Karpas-422 (cell line): ENCODE results near the gene STXBP6. TPM values are rescaled to one million over a fixed set of nuclear protein-coding genes. Genes with fewer than 3 reads are reported as not detected.

ENCODE experiments used
- DNase-seq: peaks from one replicate; pipeline ENCODE4 v3.0.0-alpha.2; 2015
- H2AFZ ChIP-seq: fragments of 200-600 bp; sonication (generic); 2 replicates; pipeline ENCODE4 v1.6.1; 2014; ENCODE audit warnings: antibody characterized with exemption, low read length, mixed read lengths
- H3K27ac ChIP-seq: fragments of 200-600 bp; sonication (generic); 2 replicates; pipeline ENCODE4 v1.5.1; 2014; ENCODE audit warnings: mild to moderate bottlenecking, low read length, moderate library complexity
- H3K27me3 ChIP-seq: fragments of 200-600 bp; sonication (generic); 2 replicates; pipeline ENCODE4 v1.6.1; 2014; ENCODE audit warnings: low read length, mixed read lengths
- H3K36me3 ChIP-seq: fragments of 200-600 bp; sonication (generic); 2 replicates; pipeline ENCODE4 v1.6.1; 2014; ENCODE audit warnings: low read length, mixed read lengths; ENCODE audit not compliant: insufficient read depth
- H3K4me1 ChIP-seq: fragments of 200-600 bp; sonication (generic); 2 replicates; pipeline ENCODE4 v1.6.1; 2014; ENCODE audit warnings: mild to moderate bottlenecking, low read length, mixed read lengths
- H3K4me2 ChIP-seq: fragments of 200-600 bp; sonication (generic); 2 replicates; pipeline ENCODE4 v1.6.1; 2014; ENCODE audit warnings: low read length, low read depth, mild to moderate bottlenecking; ENCODE audit not compliant: poor library complexity, severe bottlenecking
- H3K4me3 ChIP-seq: fragments of 200-600 bp; sonication (generic); 2 replicates; pipeline ENCODE4 v1.5.1; 2014; ENCODE audit warnings: mild to moderate bottlenecking, antibody characterized with exemption, low read length, mixed read lengths
- H3K79me2 ChIP-seq: fragments of 200-600 bp; sonication (generic); 2 replicates; pipeline ENCODE4 v1.6.1; 2014; ENCODE audit warnings: mild to moderate bottlenecking, low read length, mixed read lengths
- H3K9ac ChIP-seq: fragments of 200-600 bp; sonication (generic); 2 replicates; pipeline ENCODE4 v1.6.0; 2014; ENCODE audit warnings: low read length
- H3K9me2 ChIP-seq: fragments of 200-600 bp; sonication (generic), shearing (Covaris generic); replicated peaks from 2 replicates; pipeline ENCODE4 v1.6.0; 2014; ENCODE audit warnings: mild to moderate bottlenecking, low read length, moderate library complexity; ENCODE audit not compliant: insufficient read depth
- H3K9me3 ChIP-seq: fragments of 300-700, 200-600 bp; sonication (generic); 2 replicates; pipeline ENCODE4 v1.6.1; 2014; ENCODE audit warnings: low read length, mixed read lengths
- H4K20me1 ChIP-seq: fragments of 200-600 bp; sonication (generic); 2 replicates; pipeline ENCODE4 v1.6.1; 2014; ENCODE audit warnings: mild to moderate bottlenecking, antibody characterized with exemption, low read length, low read depth; ENCODE audit not compliant: insufficient read depth
- total RNA-seq: library from RNA; depleted of rRNA; stranded (reverse); fragments of >200 nt; shearing (Covaris generic); gene quantifications from 2 replicates; pipeline ENCODE4 v1.2.3, GENCODE V29; 2014; ENCODE audit warnings: low replicate concordance

Gene STXBP6
- total RNA-seq, 1 experiment from 2014 or later: 1.3 TPM

- Histone ChIP-seq H3K9ac (no peak overlapping the region), H2AFZ (no peak overlapping the region), H4K20me1 (no peaks in the 10 kb centered on the region), H3K27ac (no peak overlapping the region), H3K9me2 (no peaks in the 10 kb centered on the region), H3K4me2 (no peak overlapping the region), H3K36me3 (no peaks in the 10 kb centered on the region), H3K9me3 (no peaks in the 10 kb centered on the region; the same call in 1 of the 2 replicates), H3K4me1 (no peaks in the 10 kb centered on the region), H3K79me2 (no peaks in the 10 kb centered on the region), H3K27me3 (no peaks in the 10 kb centered on the region), H3K4me3 (no peak overlapping the region)
- DNase-seq: no peak
These were observed 168.6 kb downstream of the STXBP6 start for GRCh38 chr14:24881116-24881893.

GRCh38 chr14:24880689-24881088 lies 169.3 kb downstream of the STXBP6 start:
- Histone ChIP-seq H3K4me1 (no peaks in the 10 kb centered on the region), H3K4me3 (no peak overlapping the region), H3K27me3 (no peaks in the 10 kb centered on the region), H3K27ac (no peak overlapping the region), H2AFZ (no peak overlapping the region), H3K4me2 (no peak overlapping the region), H3K9me2 (no peaks in the 10 kb centered on the region), H3K79me2 (no peaks in the 10 kb centered on the region), H4K20me1 (no peaks in the 10 kb centered on the region), H3K9me3 (no peaks in the 10 kb centered on the region; the same call in 1 of the 2 replicates), H3K36me3 (no peaks in the 10 kb centered on the region), H3K9ac (no peak overlapping the region)
- no peak for DNase-seq

- H3K4me1 ChIP-seq: no peaks in the 10 kb centered on the region
- H3K4me2 ChIP-seq: no peak overlapping the region
- H3K9ac ChIP-seq: no peak overlapping the region
- no peaks in the 10 kb centered on the region for H4K20me1 ChIP-seq
- no peaks in the 10 kb centered on the region for H3K36me3 ChIP-seq
- H3K79me2 ChIP-seq: no peaks in the 10 kb centered on the region
- H3K27ac ChIP-seq: no peak overlapping the region
- DNase-seq: no peak
- no peaks in the 10 kb centered on the region for H3K9me2 ChIP-seq
- H3K9me3 ChIP-seq: no peaks in the 10 kb centered on the region; the same call in 1 of the 2 replicates
- no peaks in the 10 kb centered on the region for H3K27me3 ChIP-seq
- H3K4me3 ChIP-seq: no peak overlapping the region
- no peak overlapping the region for H2AFZ ChIP-seq
These were observed 170.1 kb downstream of the STXBP6 start for GRCh38 chr14:24879661-24880386.

- no peaks in the 10 kb centered on the region for H3K27me3 ChIP-seq
- no peaks in the 10 kb centered on the region for H4K20me1 ChIP-seq
- no peaks in the 10 kb centered on the region for H3K79me2 ChIP-seq
- H3K36me3 ChIP-seq: no peaks in the 10 kb centered on the region
- DNase-seq: no peak
- no peak overlapping the region for H3K4me2 ChIP-seq
- no peak overlapping the region for H3K9ac ChIP-seq
- no peak overlapping the region for H3K27ac ChIP-seq
- no peak overlapping the region for H3K4me3 ChIP-seq
- no peak overlapping the region for H2AFZ ChIP-seq
- H3K4me1 ChIP-seq: no peaks in the 10 kb centered on the region
- no peaks in the 10 kb centered on the region for H3K9me3 ChIP-seq
- H3K9me2 ChIP-seq: no peaks in the 10 kb centered on the region
These were observed 173.0 kb downstream of the STXBP6 start for GRCh38 chr14:24876996-24877395.

GRCh38 chr14:24875991-24876878 lies 173.7 kb downstream of the STXBP6 start:
- H3K27me3 ChIP-seq: no peaks in the 10 kb centered on the region
- no peak overlapping the region for H3K9ac ChIP-seq
- no peaks in the 10 kb centered on the region for H3K79me2 ChIP-seq
- H3K27ac ChIP-seq: no peak overlapping the region
- no peaks in the 10 kb centered on the region for H4K20me1 ChIP-seq
- no peak for DNase-seq
- H3K4me1 ChIP-seq: no peaks in the 10 kb centered on the region
- no peak overlapping the region for H3K4me3 ChIP-seq
- H3K36me3 ChIP-seq: no peaks in the 10 kb centered on the region
- H3K4me2 ChIP-seq: no peak overlapping the region
- H3K9me2 ChIP-seq: no peaks in the 10 kb centered on the region
- no peak overlapping the region for H2AFZ ChIP-seq
- H3K9me3 ChIP-seq: no peaks in the 10 kb centered on the region

GRCh38 chr14:24875203-24875838 lies 174.6 kb downstream of the STXBP6 start:
- Histone ChIP-seq H3K9ac (no peak overlapping the region), H4K20me1 (no peaks in the 10 kb centered on the region), H2AFZ (no peak overlapping the region), H3K27me3 (no peaks in the 10 kb centered on the region), H3K27ac (no peak overlapping the region), H3K9me2 (no peaks in the 10 kb centered on the region), H3K79me2 (no peaks in the 10 kb centered on the region), H3K36me3 (no peaks in the 10 kb centered on the region), H3K9me3 (0 out of 2 replicates have a peak, but pooled peaks cover 4% of the 10 kb centered on the region), H3K4me2 (no peak overlapping the region), H3K4me3 (no peak overlapping the region), H3K4me1 (no peaks in the 10 kb centered on the region)
- DNase-seq: no peak

GRCh38 chr14:24874514-24875202 lies 175.3 kb downstream of the STXBP6 start:
- no peaks in the 10 kb centered on the region for H3K79me2 ChIP-seq
- no peak overlapping the region for H2AFZ ChIP-seq
- H3K27ac ChIP-seq: no peak overlapping the region
- H3K9me2 ChIP-seq: no peaks in the 10 kb centered on the region
- no peaks in the 10 kb centered on the region for H3K4me1 ChIP-seq
- H4K20me1 ChIP-seq: no peaks in the 10 kb centered on the region
- 0 out of 2 replicates have a peak, but pooled peaks cover 4% of the 10 kb centered on the region for H3K9me3 ChIP-seq
- H3K4me2 ChIP-seq: no peak overlapping the region
- no peaks in the 10 kb centered on the region for H3K27me3 ChIP-seq
- DNase-seq: no peak
- H3K4me3 ChIP-seq: no peak overlapping the region
- no peaks in the 10 kb centered on the region for H3K36me3 ChIP-seq
- H3K9ac ChIP-seq: no peak overlapping the region
